Endodermal cell (in vitro differentiated cells): Measurements from ENCODE around the gene RALGAPA2. TPM values are rescaled to one million over a fixed set of nuclear protein-coding genes. Genes with fewer than 3 reads are reported as not detected.

ENCODE experiments used
- DNase-seq: peaks from one replicate; pipeline ENCODE4 v3.0.0-alpha.2; 2017
- H3K27ac ChIP-seq: 2 replicates; pipeline ENCODE4 v1.5.1; 2013; ENCODE audit warnings: mild to moderate bottlenecking, low read depth, low read length, moderate library complexity
- H3K27me3 ChIP-seq: 2 replicates; pipeline ENCODE4 v1.6.1; 2013; ENCODE audit warnings: mild to moderate bottlenecking, low read length, moderate library complexity; ENCODE audit not compliant: insufficient read depth, control insufficient read depth, poor library complexity, severe bottlenecking
- H3K36me3 ChIP-seq: 2 replicates; pipeline ENCODE4 v1.7.0; 2013; ENCODE audit warnings: mild to moderate bottlenecking, low read length, moderate library complexity; ENCODE audit not compliant: control insufficient read depth, insufficient read depth
- H3K4me1 ChIP-seq: one replicate; pipeline ENCODE4 v1.7.0; 2013; ENCODE audit warnings: low read length; ENCODE audit not compliant: control insufficient read depth, insufficient read depth
- H3K4me3 ChIP-seq: 2 replicates; pipeline ENCODE4 v1.5.1; 2013; ENCODE audit warnings: mild to moderate bottlenecking, low read length, moderate library complexity
- H3K9ac ChIP-seq: 2 replicates; pipeline ENCODE4 v1.6.1; 2013; ENCODE audit warnings: mild to moderate bottlenecking, low read length, moderate library complexity; ENCODE audit not compliant: poor library complexity, severe bottlenecking; ENCODE audit errors: extremely low read depth
- H3K9me3 ChIP-seq: 2 replicates; pipeline ENCODE4 v1.6.1; 2013; ENCODE audit warnings: mild to moderate bottlenecking, low read length, moderate library complexity; ENCODE audit not compliant: control insufficient read depth
- H3K27ac Mint-ChIP-seq: 2 replicates; pipeline ENCODE4 v1.8.0; 2020; ENCODE audit warnings: mixed read lengths
- H3K27me3 Mint-ChIP-seq: 2 replicates; pipeline ENCODE4 v1.8.0; 2021; ENCODE audit warnings: mild to moderate bottlenecking, mixed read lengths; ENCODE audit not compliant: insufficient read depth
- H3K36me3 Mint-ChIP-seq: 2 replicates; pipeline ENCODE4 v1.8.0; 2020; ENCODE audit warnings: low read depth, mixed read lengths
- H3K4me1 Mint-ChIP-seq: 2 replicates; pipeline ENCODE4 v1.8.0; 2020; ENCODE audit warnings: mixed read lengths
- H3K4me3 Mint-ChIP-seq: 2 replicates; pipeline ENCODE4 v1.8.0; 2020; ENCODE audit warnings: mild to moderate bottlenecking, moderate library complexity, mixed read lengths
- H3K9me3 Mint-ChIP-seq: 2 replicates; pipeline ENCODE4 v1.8.0; 2020; ENCODE audit warnings: mild to moderate bottlenecking, mixed read lengths
- WGBS, 2 experiments: methylation state at CpG; one replicate each; pipeline versions ENCODE4 v1.1.5 to v1.1.7; 2013; ENCODE audit warnings: missing lambda C conversion rate in 2 of 2, mixed read lengths in 1 of 2; ENCODE audit not compliant: insufficient coverage in 1 of 2, insufficient read length in 1 of 2; 5-methylcytosine and 5-hydroxymethylcytosine counted together
- total RNA-seq, 2 donors: library from RNA; stranded (reverse); fragmentation: NEBNext Ultra II Directional in 1 of 2; extraction: Animal tissue kit (Norgen Biotek cat#: 25700) in 1 of 2; gene quantifications; 2 replicates in 1 of 2; 3 replicates in 1 of 2; pipeline ENCODE4 v1.2.1, GENCODE V29; 2021
- TF ChIP-seq, protein P1 (sequence below): fragments of 200-600 bp; sonication (generic); conservative IDR thresholded peaks from 2 replicates; pipeline ENCODE4 v1.5.0; 2021; ENCODE audit warnings: antibody characterized with exemption, mild to moderate bottlenecking

The RALGAPA2 gene
- total RNA-seq, 2 donors from 2014 or later, result 19.5 to 24.6 TPM

DNA sequence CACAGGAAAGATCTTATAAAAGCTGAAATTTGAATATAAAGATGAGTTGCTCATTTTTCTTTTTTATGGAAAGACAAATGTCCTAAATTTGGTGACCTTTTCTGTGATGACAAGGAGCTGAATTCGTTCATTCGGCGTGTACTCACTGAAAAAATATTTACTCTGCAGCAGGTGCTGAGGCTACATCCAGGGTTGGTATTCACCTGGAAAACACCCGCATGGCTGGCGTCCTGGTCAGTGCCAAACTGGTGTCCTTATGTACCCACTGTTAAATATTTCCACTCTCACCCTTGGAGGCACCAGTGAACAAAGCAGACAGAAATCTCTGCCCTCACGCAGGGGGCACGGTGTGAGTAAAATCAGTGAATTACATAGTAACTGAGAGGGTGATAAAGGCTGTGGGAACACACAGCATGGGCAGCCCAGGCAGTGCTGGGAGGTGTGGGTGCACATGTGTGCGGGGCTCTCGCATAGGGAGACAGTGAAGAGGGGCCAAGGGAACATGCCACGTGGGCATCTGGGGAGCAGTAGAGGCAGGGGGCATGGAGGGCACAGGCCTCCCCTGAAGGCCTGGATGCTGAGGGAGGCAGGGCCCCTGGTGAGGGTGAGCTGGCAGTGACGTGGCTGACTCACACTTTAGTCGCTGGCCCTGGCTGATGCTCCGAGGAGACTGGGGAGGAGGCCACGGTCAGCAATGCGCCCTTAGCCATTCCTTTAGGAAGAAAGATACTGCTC, 254.9 kb downstream of the RALGAPA2 start:
- H3K27me3 ChIP-seq, result no peaks in the 10 kb centered on the region
- TF ChIP-seq, protein P1, sequence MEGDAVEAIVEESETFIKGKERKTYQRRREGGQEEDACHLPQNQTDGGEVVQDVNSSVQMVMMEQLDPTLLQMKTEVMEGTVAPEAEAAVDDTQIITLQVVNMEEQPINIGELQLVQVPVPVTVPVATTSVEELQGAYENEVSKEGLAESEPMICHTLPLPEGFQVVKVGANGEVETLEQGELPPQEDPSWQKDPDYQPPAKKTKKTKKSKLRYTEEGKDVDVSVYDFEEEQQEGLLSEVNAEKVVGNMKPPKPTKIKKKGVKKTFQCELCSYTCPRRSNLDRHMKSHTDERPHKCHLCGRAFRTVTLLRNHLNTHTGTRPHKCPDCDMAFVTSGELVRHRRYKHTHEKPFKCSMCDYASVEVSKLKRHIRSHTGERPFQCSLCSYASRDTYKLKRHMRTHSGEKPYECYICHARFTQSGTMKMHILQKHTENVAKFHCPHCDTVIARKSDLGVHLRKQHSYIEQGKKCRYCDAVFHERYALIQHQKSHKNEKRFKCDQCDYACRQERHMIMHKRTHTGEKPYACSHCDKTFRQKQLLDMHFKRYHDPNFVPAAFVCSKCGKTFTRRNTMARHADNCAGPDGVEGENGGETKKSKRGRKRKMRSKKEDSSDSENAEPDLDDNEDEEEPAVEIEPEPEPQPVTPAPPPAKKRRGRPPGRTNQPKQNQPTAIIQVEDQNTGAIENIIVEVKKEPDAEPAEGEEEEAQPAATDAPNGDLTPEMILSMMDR, result no peak
- no peaks in the 10 kb centered on the region for H3K36me3 ChIP-seq
- Mint-ChIP-seq H3K27me3 (peaks cover 2% of the 10 kb centered on the region), H3K4me3 (no peak overlapping the region), H3K36me3 (no peaks in the 10 kb centered on the region), H3K4me1 (peaks cover 7% of the 10 kb centered on the region), H3K9me3 (no peaks in the 10 kb centered on the region), H3K27ac (no peak overlapping the region)
- no peak overlapping the region for H3K9ac ChIP-seq
- no peaks in the 10 kb centered on the region for H3K9me3 ChIP-seq
- no peak overlapping the region for H3K4me3 ChIP-seq
- DNase-seq, result no peak
- no peaks in the 10 kb centered on the region for H3K4me1 ChIP-seq
- H3K27ac ChIP-seq, result no peak overlapping the region
- 94 to 96% methylated on average over 8 to 15 of the region's 15 CpGs for whole genome bisulfite sequencing, 2 experiments

- no peak for DNase-seq
- Mint-ChIP-seq H3K36me3 (no peaks in the 10 kb centered on the region), H3K4me1 (peaks cover 10% of the 10 kb centered on the region), H3K4me3 (no peak overlapping the region), H3K27me3 (peaks cover 2% of the 10 kb centered on the region), H3K27ac (no peak overlapping the region), H3K9me3 (no peaks in the 10 kb centered on the region)
- 94% methylated on average over 2 of the region's 2 CpGs; no CpG with 5 or more reads in 1 of the 2 experiments for WGBS, 2 experiments
- Histone ChIP-seq H3K4me1 (no peaks in the 10 kb centered on the region), H3K9ac (no peak overlapping the region), H3K9me3 (no peaks in the 10 kb centered on the region), H3K27ac (no peak overlapping the region), H3K36me3 (no peaks in the 10 kb centered on the region), H3K27me3 (no peaks in the 10 kb centered on the region), H3K4me3 (no peak overlapping the region)
- TF ChIP-seq, protein P1, result no peak
Measured at GRCh38 chr20:20456741-20457140, 255.7 kb downstream of the RALGAPA2 start.

GRCh38 chr20:20455926-20456325, 256.5 kb downstream of the RALGAPA2 start:
- Mint-ChIP-seq H3K4me3 (no peak overlapping the region), H3K27me3 (peaks cover 2% of the 10 kb centered on the region), H3K4me1 (peaks cover 10% of the 10 kb centered on the region), H3K27ac (no peak overlapping the region), H3K36me3 (no peaks in the 10 kb centered on the region), H3K9me3 (no peaks in the 10 kb centered on the region)
- Histone ChIP-seq H3K9ac (no peak overlapping the region), H3K9me3 (no peaks in the 10 kb centered on the region), H3K4me1 (no peaks in the 10 kb centered on the region), H3K27ac (no peak overlapping the region), H3K36me3 (no peaks in the 10 kb centered on the region), H3K27me3 (no peaks in the 10 kb centered on the region), H3K4me3 (no peak overlapping the region)
- TF ChIP-seq, protein P1, result no peak
- DNase-seq, result no peak
- 93 to 100% methylated on average over 2 of the region's 2 CpGs for WGBS, 2 experiments
